Measurements from ENCODE around the gene TRPV4. TPM values are rescaled to one million over a fixed set of nuclear protein-coding genes. Genes with fewer than 3 reads are reported as not detected.

Gene TRPV4
- total RNA-seq, 1 donor, result 0.43 TPM

GRCh38 chr12:109752117-109753053 lies 80.8 kb downstream of the TRPV4 start:
- DNase-seq (ENCODE audit: low read depth), result no peak
- no peak for TF ChIP-seq CTCF (IDR thresholded peaks at IDR 0.05; ENCODE audit: insufficient read depth, low read depth, low read length)
- no peak overlapping the region for H3K4me3 ChIP-seq (ENCODE audit: low read depth, low read length)

- no peak overlapping the region for H3K4me3 ChIP-seq (ENCODE audit: low read depth, low read length)
- TF ChIP-seq CTCF (IDR thresholded peaks at IDR 0.05; ENCODE audit: insufficient read depth, low read depth, low read length), result no peak
- DNase-seq (ENCODE audit: low read depth), result no peak
Measured at GRCh38 chr12:109744986-109745942, 87.9 kb downstream of the TRPV4 start.

GRCh38 chr12:109744026-109744425 lies 89.2 kb downstream of the TRPV4 start:
- DNase-seq (ENCODE audit: low read depth), result no peak
- no peak overlapping the region for H3K4me3 ChIP-seq (ENCODE audit: low read depth, low read length)
- no peak for TF ChIP-seq CTCF (IDR thresholded peaks at IDR 0.05; ENCODE audit: insufficient read depth, low read depth, low read length)

- TF ChIP-seq CTCF (IDR thresholded peaks at IDR 0.05; ENCODE audit: insufficient read depth, low read depth, low read length), result no peak
- no peak for DNase-seq (ENCODE audit: low read depth)
Measured at GRCh38 chr12:109743076-109743910, 89.9 kb downstream of the TRPV4 start.

GRCh38 chr12:109741970-109742703 lies 91.1 kb downstream of the TRPV4 start:
- no peak for TF ChIP-seq CTCF (IDR thresholded peaks at IDR 0.05; ENCODE audit: insufficient read depth, low read depth, low read length)
- no peak overlapping the region for H3K4me3 ChIP-seq (ENCODE audit: low read depth, low read length)
- no peak for DNase-seq (ENCODE audit: low read depth)

More at GRCh38 chr12:109743076-109743910, 89.9 kb downstream of the TRPV4 start:
- no peak overlapping the region for H3K4me3 ChIP-seq (ENCODE audit: low read depth, low read length)

Measured in fibroblast of villous mesenchyme (primary cell).